Endothelial cell of umbilical vein (primary cell): ENCODE measurements around the gene FNDC3A. TPM values are rescaled to one million over a fixed set of nuclear protein-coding genes. Genes with fewer than 3 reads are reported as not detected.
A peak's percentile ranks its signal among the peaks of the same experiment; 100 is the strongest.

ENCODE experiments used
- BruUV-seq: library from RNA; stranded (reverse); fragments of 400-500 nt; replicated peaks from 2 replicates; lab custom pipeline; 2021; lab: Mats Ljungman, UMichigan
- CTCF ChIA-PET: fragments of 300-600, 350-600 bp; sonication (Branson Sonifier 250); formaldehyde crosslinking; loops from one replicate; lab custom pipeline; 2021; ENCODE audit warnings: antibody characterized with exemption, inconsistent platforms; lab: Charles Lee
- POLR2A ChIA-PET: fragments of 300-600, 350-600 bp; sonication (Branson Sonifier 250); formaldehyde crosslinking; loops from one replicate; lab custom pipeline; 2021; ENCODE audit warnings: antibody characterized with exemption, inconsistent platforms; lab: Charles Lee
- DNase-seq: peaks from one replicate; pipeline ENCODE4 v3.0.0-alpha.2; 2011; ENCODE audit warnings: low read depth, low spot score
- FAIRE-seq: peaks from 2 replicates; lab custom pipeline; 2011; peaks lifted over from hg19 to GRCh38; lab: Jason Lieb, UNC
- H2AFZ ChIP-seq: 2 replicates; pipeline ENCODE4 v1.6.0; 2012; ENCODE audit warnings: low read depth, low read length, control low read depth, inconsistent platforms
- H3K27ac ChIP-seq: 2 replicates; pipeline ENCODE4 v1.5.1; 2011; ENCODE audit warnings: low read depth, mild to moderate bottlenecking, control low read depth, low read length, moderate library complexity; ENCODE audit not compliant: insufficient read depth
- H3K27me3 ChIP-seq, 2 experiments: 2 replicates each; pipeline versions ENCODE4 v1.6.0 to v1.6.1; 2011; ENCODE audit warnings: low read length in 2 of 2, mixed read lengths in 1 of 2; ENCODE audit not compliant: control insufficient read depth in 2 of 2, insufficient read depth in 2 of 2
- H3K36me3 ChIP-seq, 2 experiments: 2 replicates in 1 of 2; 3 replicates in 1 of 2; pipeline ENCODE4 v1.5.1; 2011; ENCODE audit warnings: low read length in 2 of 2, mild to moderate bottlenecking in 1 of 2, moderate library complexity in 1 of 2; ENCODE audit not compliant: control insufficient read depth in 2 of 2, insufficient read depth in 2 of 2; ENCODE audit errors: extremely low read depth in 1 of 2
- H3K4me1 ChIP-seq: 3 replicates; pipeline ENCODE4 v1.5.1; 2011; ENCODE audit warnings: mild to moderate bottlenecking, low read length; ENCODE audit not compliant: control insufficient read depth, insufficient read depth; ENCODE audit errors: extremely low read depth
- H3K4me2 ChIP-seq: 2 replicates; pipeline ENCODE4 v1.6.1; 2011; ENCODE audit warnings: low read length, control low read depth, mixed read lengths; ENCODE audit not compliant: insufficient read depth
- H3K4me3 ChIP-seq, 3 experiments: fragments of 200-600 bp in 1 of 3; sonication (generic), shearing (Covaris generic) in 1 of 3; replicated peaks in 1 of 3; 2 replicates each; pipeline ENCODE4 v1.5.1; 2011 to 2016; ENCODE audit warnings: control low read depth in 3 of 3, low read length in 3 of 3, mild to moderate bottlenecking in 2 of 3, inconsistent platforms in 1 of 3, low read depth in 1 of 3, moderate library complexity in 1 of 3; ENCODE audit not compliant: insufficient read depth in 1 of 3
- H3K79me2 ChIP-seq: 2 replicates; pipeline ENCODE4 v1.6.0; 2012; ENCODE audit warnings: low read length, inconsistent platforms; ENCODE audit not compliant: control insufficient read depth, insufficient read depth
- H3K9ac ChIP-seq: replicated peaks from 2 replicates; pipeline ENCODE3; 2011; ENCODE audit warnings: low read length, control low read depth; ENCODE audit not compliant: insufficient read depth; ENCODE audit errors: extremely low read depth
- H3K9me1 ChIP-seq: replicated peaks from 3 replicates; pipeline ENCODE4 v1.6.0; 2011; ENCODE audit warnings: mild to moderate bottlenecking, low read length; ENCODE audit not compliant: control insufficient read depth, insufficient read depth; ENCODE audit errors: extremely low read depth
- H3K9me3 ChIP-seq: replicated peaks from 2 replicates; pipeline ENCODE4 v1.5.1; 2012; ENCODE audit warnings: low read length, inconsistent platforms; ENCODE audit not compliant: control insufficient read depth, insufficient read depth
- H4K20me1 ChIP-seq: replicated peaks from 2 replicates; pipeline ENCODE3; 2011; ENCODE audit warnings: mild to moderate bottlenecking, low read length; ENCODE audit not compliant: control insufficient read depth, insufficient read depth; ENCODE audit errors: extremely low read depth
- CTCF ChIP-seq, 2 donors: IDR thresholded peaks; 1 replicate in 1 of 2; 2 replicates in 1 of 2; pipeline ENCODE4 v1.5.1; 2011; ENCODE audit warnings: low read length in 2 of 2, mild to moderate bottlenecking in 2 of 2, moderate library complexity in 2 of 2, control low read depth in 1 of 2, inconsistent platforms in 1 of 2, low read depth in 1 of 2; ENCODE audit not compliant: insufficient read depth in 1 of 2; ENCODE audit errors: extremely low read depth in 1 of 2
- EZH2 ChIP-seq: IDR thresholded peaks from 2 replicates; pipeline ENCODE4 v1.6.1; 2012; ENCODE audit warnings: borderline replicate concordance, low read depth, mild to moderate bottlenecking, moderate library complexity, low read length, inconsistent platforms; ENCODE audit not compliant: severe bottlenecking
- FOS ChIP-seq: IDR thresholded peaks from 2 replicates; pipeline ENCODE4 v1.6.1; 2011; ENCODE audit warnings: mild to moderate bottlenecking, low read length, moderate library complexity, borderline replicate concordance; ENCODE audit not compliant: insufficient read depth
- MYC ChIP-seq: IDR thresholded peaks from one replicate; pipeline ENCODE4 v1.6.1; 2011; ENCODE audit warnings: mild to moderate bottlenecking, low read depth, low read length
- POLR2A ChIP-seq: IDR thresholded peaks from 2 replicates; pipeline ENCODE4 v1.6.1; 2012; ENCODE audit warnings: low read depth, mild to moderate bottlenecking, control low read depth, low read length
- dilution Hi-C: fragments of 300-500 bp; cut with MboI; formaldehyde crosslinking; loops from one replicate; pipeline ENCODE4 v1.15.0; 2019; ENCODE audit warnings: low sequenced_read_pairs; ENCODE audit not compliant: extremely low pct_ligation_motif_present
- intact Hi-C: fragments of 100-400 bp; cut with micrococcal nuclease; formaldehyde crosslinking; loops from one replicate; pipeline ENCODE4 v1.10.0; 2022
- polyA plus RNA-seq, 4 experiments: library from polyadenylated mRNA; depleted of rRNA in 3 of 4; stranded (reverse) in 3 of 4; unstranded in 1 of 4; fragments of >200 nt; gene quantifications; 2 replicates each; pipeline versions ENCODE4 v1.2.1 to v1.2.3, GENCODE V29; 2011 to 2012; ENCODE audit warnings: missing spikeins in 1 of 4
- total RNA-seq: library from RNA; stranded (reverse); gene quantifications from 2 replicates; pipeline ENCODE4 v1.2.3, GENCODE V29; 2021

The FNDC3A gene
- total and polyA plus RNA-seq, 2 donors (not counting 3 experiments of a cell fraction or from before 2014, with no cell fraction given), result 26.3 to 50.8 TPM

- H3K9ac ChIP-seq, result no peak within 1 kb of the TSS
- dilution Hi-C loops, result no loop called here
- DNase-seq, result peak; percentile 14
Observed at GRCh38 chr13:49220036-49220855, 244.5 kb downstream of the FNDC3A start, which contains the start of gene MLNR. TSS of gene MLNR (plus strand) at chr13:49220338. CDS start at chr13:49220338, 0 bp downstream.

More at GRCh38 chr13:49220036-49220855, 244.5 kb downstream of the FNDC3A start, which contains the start of gene MLNR:
- TF ChIP-seq CTCF (IDR thresholded peaks at IDR 0.05; ENCODE audit: extremely low read depth in 1 of 2, insufficient read depth in 1 of 2, low read depth in 1 of 2, low read length in 2 of 2), result peak in 1 of 2 donors; percentile 32
- TF ChIP-seq POLR2A, result no peak
- TF ChIP-seq FOS, result no peak
- peak; percentile 98 for TF ChIP-seq EZH2
- no peak for TF ChIP-seq MYC
- no peaks in the 10 kb centered on the region for H3K9me3 ChIP-seq
- peak within 1 kb of the TSS; percentile 29 for H3K4me2 ChIP-seq
- no peaks in the 10 kb centered on the region for H3K36me3 ChIP-seq
- H3K79me2 ChIP-seq, result no peaks in the 10 kb centered on the region
- peak within 1 kb of the TSS in 2 of 3 experiments; percentile 9 to 26 for H3K4me3 ChIP-seq
- ChIA-PET POLR2A (no interaction called here), CTCF (interaction anchor here (1.0 to 1.9 kb wide), 3 partner anchors 20 to 224 kb away, joined by 3 to 6 read pairs (median 5); partner anchors contain the start of genes CAB39L and SETDB2)
- peak; percentile 43 for FAIRE-seq
- H4K20me1 ChIP-seq, result no peaks in the 10 kb centered on the region
- no TSS peak for BruUV-seq
- peaks cover 9% of the 10 kb centered on the region for H3K4me1 ChIP-seq
- no peaks in the 10 kb centered on the region for H3K9me1 ChIP-seq
- peaks cover 73 to 80% of the 10 kb centered on the region in 2 experiments for H3K27me3 ChIP-seq
- H2AFZ ChIP-seq, result peak within 1 kb of the TSS; percentile 87
- no peak within 1 kb of the TSS for H3K27ac ChIP-seq
- intact Hi-C loops, result no loop called here
